Measurements from ENCODE around the gene MEG3.

MEG3 gene

DNA sequence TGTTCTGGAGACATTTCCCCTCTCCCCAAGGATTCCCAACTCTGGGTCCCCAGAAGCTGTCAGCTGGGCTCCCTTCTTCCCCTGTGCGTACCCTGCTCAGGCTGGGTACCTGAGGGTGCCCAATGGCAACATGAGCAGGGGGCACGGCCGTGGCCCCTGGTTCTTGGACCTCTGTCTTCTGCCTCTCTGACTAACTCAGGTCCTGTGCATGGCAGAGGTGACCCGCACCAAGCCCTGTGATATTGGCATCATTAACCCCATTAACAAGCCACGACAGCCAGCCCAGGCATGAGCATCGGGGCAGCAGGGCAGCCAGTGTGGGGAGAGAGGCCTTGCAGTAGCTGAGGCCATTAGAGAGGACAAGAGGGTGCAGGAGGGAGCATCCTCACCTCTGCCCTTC is 49.2 kb downstream of the MEG3 start:
- H3K4me3 ChIP-seq (ENCODE audit: control insufficient read depth, low read depth, low read length) = no peak overlapping the region
- TF ChIP-seq, protein P1, sequence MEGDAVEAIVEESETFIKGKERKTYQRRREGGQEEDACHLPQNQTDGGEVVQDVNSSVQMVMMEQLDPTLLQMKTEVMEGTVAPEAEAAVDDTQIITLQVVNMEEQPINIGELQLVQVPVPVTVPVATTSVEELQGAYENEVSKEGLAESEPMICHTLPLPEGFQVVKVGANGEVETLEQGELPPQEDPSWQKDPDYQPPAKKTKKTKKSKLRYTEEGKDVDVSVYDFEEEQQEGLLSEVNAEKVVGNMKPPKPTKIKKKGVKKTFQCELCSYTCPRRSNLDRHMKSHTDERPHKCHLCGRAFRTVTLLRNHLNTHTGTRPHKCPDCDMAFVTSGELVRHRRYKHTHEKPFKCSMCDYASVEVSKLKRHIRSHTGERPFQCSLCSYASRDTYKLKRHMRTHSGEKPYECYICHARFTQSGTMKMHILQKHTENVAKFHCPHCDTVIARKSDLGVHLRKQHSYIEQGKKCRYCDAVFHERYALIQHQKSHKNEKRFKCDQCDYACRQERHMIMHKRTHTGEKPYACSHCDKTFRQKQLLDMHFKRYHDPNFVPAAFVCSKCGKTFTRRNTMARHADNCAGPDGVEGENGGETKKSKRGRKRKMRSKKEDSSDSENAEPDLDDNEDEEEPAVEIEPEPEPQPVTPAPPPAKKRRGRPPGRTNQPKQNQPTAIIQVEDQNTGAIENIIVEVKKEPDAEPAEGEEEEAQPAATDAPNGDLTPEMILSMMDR (conservative IDR thresholded peaks at IDR 0.05; ENCODE audit: control insufficient read depth, insufficient read depth, low read depth, low read length) = no peak
- no peak for DNase-seq (ENCODE audit: low read depth)

- TF ChIP-seq, protein P1 (conservative IDR thresholded peaks at IDR 0.05; ENCODE audit: control insufficient read depth, insufficient read depth, low read depth, low read length) = no peak
- no peak for DNase-seq (ENCODE audit: low read depth)
- no peak overlapping the region for H3K4me3 ChIP-seq (ENCODE audit: control insufficient read depth, low read depth, low read length)
These were observed 50.1 kb downstream of the MEG3 start for GRCh38 chr14:100875861-100876590.

DNA sequence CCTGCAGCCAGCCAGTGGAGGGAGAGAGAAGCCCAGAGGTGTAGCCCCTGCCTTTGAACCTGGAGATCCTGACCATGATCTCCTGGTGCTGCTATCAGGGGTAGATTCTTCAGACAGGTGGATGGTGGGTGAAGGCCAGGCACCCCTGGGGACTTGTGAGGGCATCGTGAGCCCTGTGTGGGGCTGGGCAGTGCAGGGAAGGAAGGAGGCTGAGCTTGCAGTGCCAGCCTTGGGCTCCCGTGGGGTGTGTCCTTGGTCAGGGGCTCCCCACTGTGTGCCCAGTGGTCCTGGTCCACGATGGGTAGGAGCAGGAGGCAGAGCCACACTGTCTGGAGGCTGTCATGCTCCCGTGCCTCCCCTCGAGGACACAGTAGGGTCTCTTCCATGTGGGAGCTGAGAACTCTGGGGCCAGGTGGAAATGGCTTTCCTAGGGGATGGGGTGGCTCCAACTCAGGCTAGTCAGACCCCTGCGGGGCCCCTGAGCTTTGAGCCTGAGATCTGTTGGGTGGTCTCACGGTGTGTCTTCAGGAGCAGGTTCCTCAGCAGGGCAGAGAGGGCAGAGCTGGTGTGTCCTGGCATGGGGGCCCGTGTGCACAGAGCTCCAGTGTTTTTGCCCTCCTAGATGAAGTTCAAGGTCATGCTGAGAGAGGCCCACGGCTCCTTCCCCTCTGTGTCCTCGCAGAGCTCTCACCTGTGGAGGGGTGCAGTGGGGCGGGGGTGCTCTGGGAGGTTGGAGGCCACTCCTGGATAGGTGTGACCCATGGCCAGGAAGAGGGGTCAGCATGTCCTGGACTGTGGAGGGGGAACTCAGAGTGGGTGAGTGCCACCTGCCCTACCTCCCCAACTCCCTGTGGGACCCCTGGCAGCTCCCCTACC is 52.6 kb downstream of the MEG3 start:
- H3K4me3 ChIP-seq (ENCODE audit: control insufficient read depth, low read depth, low read length) = no peak overlapping the region
- TF ChIP-seq, protein P1 (conservative IDR thresholded peaks at IDR 0.05; ENCODE audit: control insufficient read depth, insufficient read depth, low read depth, low read length) = no peak
- DNase-seq (ENCODE audit: low read depth) = no peak

DNA sequence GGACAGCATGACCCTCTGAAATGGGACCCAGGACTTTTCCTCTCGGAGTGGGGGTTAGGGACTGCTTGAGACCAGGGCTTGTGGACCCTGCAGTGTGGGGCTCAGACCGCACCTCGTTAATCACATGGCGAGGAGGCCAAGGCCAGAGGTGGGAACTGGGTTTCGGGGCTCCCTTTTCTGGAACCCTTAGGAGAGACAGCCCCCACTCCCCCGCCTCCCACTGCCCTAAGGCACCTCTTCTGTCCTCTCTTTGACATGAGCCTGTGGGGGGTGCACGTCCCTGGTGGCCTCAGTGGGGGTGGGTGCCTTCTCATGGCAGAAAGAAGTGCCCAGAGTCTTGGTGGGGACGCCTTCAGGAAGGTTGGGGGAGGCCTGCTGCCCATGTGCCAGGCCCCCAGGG is 53.3 kb downstream of the MEG3 start:
- H3K4me3 ChIP-seq (ENCODE audit: control insufficient read depth, low read depth, low read length) = no peak overlapping the region
- no peak for DNase-seq (ENCODE audit: low read depth)

GRCh38 chr14:100879782-100880181 is 53.9 kb downstream of the MEG3 start:
- H3K4me3 ChIP-seq (ENCODE audit: control insufficient read depth, low read depth, low read length) = no peak overlapping the region
- no peak for DNase-seq (ENCODE audit: low read depth)
- TF ChIP-seq, protein P1 (conservative IDR thresholded peaks at IDR 0.05; ENCODE audit: control insufficient read depth, insufficient read depth, low read depth, low read length) = no peak

More for the DNA sequence above, 53.3 kb downstream of the MEG3 start:
- TF ChIP-seq, protein P1 (conservative IDR thresholded peaks at IDR 0.05; ENCODE audit: control insufficient read depth, insufficient read depth, low read depth, low read length) = no peak

DNA sequence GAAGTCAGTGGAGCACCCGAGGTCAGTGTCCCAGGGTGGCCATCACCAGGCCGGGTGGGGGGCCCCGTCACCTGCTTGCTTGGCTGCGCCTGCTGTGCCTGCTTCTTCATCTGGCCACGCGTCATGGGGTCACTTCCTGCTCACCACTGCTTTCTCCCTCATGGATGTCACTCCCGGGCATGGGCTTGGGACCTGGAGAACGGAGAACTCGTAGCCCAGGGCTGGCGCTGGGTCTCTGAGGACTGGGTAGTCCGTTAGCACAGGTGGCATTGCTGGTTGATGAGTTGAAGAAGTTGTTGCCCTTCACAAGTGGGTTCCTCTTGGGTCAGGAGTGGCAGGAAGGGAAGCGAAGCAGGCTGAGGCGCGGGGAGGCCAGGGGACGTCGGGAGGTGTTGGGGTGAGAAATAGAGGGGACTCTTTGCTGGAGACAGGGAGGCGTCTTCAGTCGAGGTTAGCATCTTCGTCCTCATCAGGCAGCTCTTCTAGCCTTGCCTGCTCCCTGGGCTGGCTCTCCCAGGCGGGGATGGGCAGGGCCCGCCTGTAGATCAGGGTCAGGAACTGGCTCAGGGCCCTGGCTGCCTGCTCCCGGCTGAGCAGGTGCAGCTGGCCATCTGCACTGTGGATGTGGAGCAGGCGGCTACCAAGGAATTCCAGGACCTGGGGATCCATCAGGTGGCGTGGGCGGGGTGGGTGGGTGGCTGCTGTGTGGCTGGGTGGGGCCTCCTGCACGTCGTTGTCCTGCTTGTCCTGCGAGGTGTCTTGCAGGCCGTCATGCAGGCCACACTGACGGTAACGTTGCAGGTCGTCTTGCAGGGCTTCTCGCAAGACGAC is 54.6 kb downstream of the MEG3 start:
- TF ChIP-seq, protein P1 (conservative IDR thresholded peaks at IDR 0.05; ENCODE audit: control insufficient read depth, insufficient read depth, low read depth, low read length) = no peak
- H3K4me3 ChIP-seq (ENCODE audit: control insufficient read depth, low read depth, low read length) = no peak overlapping the region
- DNase-seq (ENCODE audit: low read depth) = no peak

Measured in fibroblast of mammary gland (primary cell).